Mesothelial cell of epicardium (in vitro differentiated cells): Measurements from ENCODE around the gene MICAL2. TPM values are rescaled to one million over a fixed set of nuclear protein-coding genes. Genes with fewer than 3 reads are reported as not detected.

Experiments used
- DNase-seq, 2 experiments: peaks; one replicate each; pipeline ENCODE4 v3.0.0; 2021; ENCODE audit warnings: low spot score in 2 of 2; ENCODE audit not compliant: unreplicated experiment in 2 of 2
- H3K27ac Mint-ChIP-seq: 2 replicates; pipeline ENCODE4 v1.8.0; 2021; ENCODE audit warnings: mixed read lengths
- H3K27me3 Mint-ChIP-seq: 2 replicates; pipeline ENCODE4 v1.8.0; 2021; ENCODE audit warnings: low read depth, mixed read lengths
- H3K36me3 Mint-ChIP-seq: 2 replicates; pipeline ENCODE4 v1.8.0; 2021; ENCODE audit warnings: mixed read lengths
- H3K4me1 Mint-ChIP-seq: 2 replicates; pipeline ENCODE4 v1.8.0; 2021; ENCODE audit warnings: mixed read lengths
- H3K4me3 Mint-ChIP-seq: 2 replicates; pipeline ENCODE4 v1.8.0; 2021; ENCODE audit warnings: mild to moderate bottlenecking, moderate library complexity, mixed read lengths
- H3K9me3 Mint-ChIP-seq: 2 replicates; pipeline ENCODE4 v1.8.0; 2021; ENCODE audit warnings: mixed read lengths
- total RNA-seq: library from RNA; stranded (reverse); gene quantifications from 3 replicates; pipeline ENCODE4 v1.2.1, GENCODE V29; 2021
- TF ChIP-seq, protein P1 (sequence below): fragments of 200-600 bp; sonication (generic); IDR thresholded peaks from one replicate; pipeline ENCODE4 v1.5.0; 2021; ENCODE audit warnings: antibody characterized with exemption; ENCODE audit not compliant: unreplicated experiment

MICAL2 gene
- total RNA-seq, 1 donor from 2014 or later, result 15.0 TPM

DNA sequence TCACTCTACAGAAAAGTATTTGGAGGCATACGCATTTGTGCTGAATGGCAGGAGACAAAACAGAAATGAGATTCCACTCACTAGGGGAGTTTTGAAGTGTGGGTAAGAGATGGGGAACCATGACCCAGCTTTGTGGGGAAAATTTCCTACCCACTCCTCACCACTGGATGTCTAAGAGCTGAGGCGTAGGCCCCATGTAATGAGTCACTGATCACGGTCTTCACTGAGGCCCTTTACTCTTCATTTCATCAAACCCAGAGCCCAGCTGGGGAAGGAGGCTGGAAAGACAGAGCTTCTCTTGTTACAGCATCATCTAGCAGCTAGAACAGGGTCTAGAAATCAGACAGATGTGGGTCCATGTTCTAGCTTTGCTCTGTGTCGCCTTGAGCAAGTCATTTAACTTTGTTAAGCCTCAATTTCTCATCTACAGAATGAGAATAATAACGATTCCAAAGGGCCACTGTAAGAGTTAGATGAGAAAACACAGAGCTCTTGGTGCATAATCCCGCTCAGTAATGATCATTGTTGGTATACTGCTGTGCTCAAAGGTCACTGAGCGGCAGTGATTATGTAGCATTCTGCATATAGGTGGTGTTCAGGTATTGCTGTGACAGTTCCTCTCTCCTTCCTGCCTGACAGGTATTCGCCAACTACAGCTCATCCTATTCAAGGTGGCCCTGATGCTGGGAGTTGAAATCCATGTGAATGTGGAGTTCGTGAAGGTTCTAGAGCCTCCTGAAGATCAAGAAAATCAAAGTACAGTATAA is 97.2 kb downstream of the MICAL2 start:
- peaks cover 11% of the 10 kb centered on the region for H3K4me1 Mint-ChIP-seq
- TF ChIP-seq, protein P1, sequence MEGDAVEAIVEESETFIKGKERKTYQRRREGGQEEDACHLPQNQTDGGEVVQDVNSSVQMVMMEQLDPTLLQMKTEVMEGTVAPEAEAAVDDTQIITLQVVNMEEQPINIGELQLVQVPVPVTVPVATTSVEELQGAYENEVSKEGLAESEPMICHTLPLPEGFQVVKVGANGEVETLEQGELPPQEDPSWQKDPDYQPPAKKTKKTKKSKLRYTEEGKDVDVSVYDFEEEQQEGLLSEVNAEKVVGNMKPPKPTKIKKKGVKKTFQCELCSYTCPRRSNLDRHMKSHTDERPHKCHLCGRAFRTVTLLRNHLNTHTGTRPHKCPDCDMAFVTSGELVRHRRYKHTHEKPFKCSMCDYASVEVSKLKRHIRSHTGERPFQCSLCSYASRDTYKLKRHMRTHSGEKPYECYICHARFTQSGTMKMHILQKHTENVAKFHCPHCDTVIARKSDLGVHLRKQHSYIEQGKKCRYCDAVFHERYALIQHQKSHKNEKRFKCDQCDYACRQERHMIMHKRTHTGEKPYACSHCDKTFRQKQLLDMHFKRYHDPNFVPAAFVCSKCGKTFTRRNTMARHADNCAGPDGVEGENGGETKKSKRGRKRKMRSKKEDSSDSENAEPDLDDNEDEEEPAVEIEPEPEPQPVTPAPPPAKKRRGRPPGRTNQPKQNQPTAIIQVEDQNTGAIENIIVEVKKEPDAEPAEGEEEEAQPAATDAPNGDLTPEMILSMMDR, result no peak
- H3K27me3 Mint-ChIP-seq, result no peaks in the 10 kb centered on the region
- peaks cover 10% of the 10 kb centered on the region for H3K9me3 Mint-ChIP-seq
- H3K27ac Mint-ChIP-seq, result no peak overlapping the region
- H3K4me3 Mint-ChIP-seq, result no peak overlapping the region
- no peaks in the 10 kb centered on the region for H3K36me3 Mint-ChIP-seq
- no peak for DNase-seq

DNA sequence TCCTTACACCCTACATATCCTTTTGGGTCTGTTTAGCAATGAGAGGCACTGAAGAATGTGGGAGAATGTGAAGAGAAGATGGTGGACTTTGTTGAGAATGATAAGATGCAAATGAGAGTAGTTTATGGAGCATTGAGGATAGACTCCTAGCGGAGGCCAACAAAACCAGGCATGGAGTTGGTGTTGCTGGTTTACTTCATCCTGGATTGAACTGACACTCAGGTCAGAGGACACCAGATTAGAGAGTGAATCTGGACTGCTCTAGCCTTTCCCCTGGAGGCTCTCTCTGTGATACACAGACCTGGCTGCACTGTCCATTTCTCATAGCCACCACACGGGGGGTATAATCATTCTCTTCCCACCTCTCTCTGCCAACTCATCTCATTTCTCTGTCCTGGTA is 98.7 kb downstream of the MICAL2 start:
- TF ChIP-seq, protein P1, result no peak
- H3K36me3 Mint-ChIP-seq, result no peaks in the 10 kb centered on the region
- peaks cover 11% of the 10 kb centered on the region for H3K4me1 Mint-ChIP-seq
- H3K4me3 Mint-ChIP-seq, result no peak overlapping the region
- no peak overlapping the region for H3K27ac Mint-ChIP-seq
- H3K27me3 Mint-ChIP-seq, result no peaks in the 10 kb centered on the region
- no peaks in the 10 kb centered on the region for H3K9me3 Mint-ChIP-seq
- DNase-seq, result no peak

DNA sequence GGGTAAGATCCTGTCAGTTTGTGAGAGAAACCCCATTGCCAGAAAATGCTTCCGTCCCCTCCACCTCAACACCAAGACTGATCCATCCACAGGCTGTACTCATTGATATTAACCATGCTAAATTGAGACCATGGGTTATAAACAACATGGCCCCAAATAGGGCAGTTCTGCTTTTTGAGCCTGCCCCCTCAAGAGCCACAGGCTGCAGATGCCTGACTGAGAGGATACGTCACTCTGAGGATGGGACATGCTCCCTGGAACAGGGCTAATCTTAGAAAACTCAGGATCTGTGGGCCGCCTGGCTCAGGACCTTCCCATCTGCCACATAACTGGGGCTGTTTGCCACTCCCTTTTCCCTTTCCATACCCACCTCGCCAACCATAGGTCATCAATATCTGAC is 99.8 kb downstream of the MICAL2 start:
- Mint-ChIP-seq H3K4me3 (no peak overlapping the region), H3K9me3 (no peaks in the 10 kb centered on the region), H3K27ac (no peak overlapping the region), H3K36me3 (no peaks in the 10 kb centered on the region), H3K4me1 (peaks cover 11% of the 10 kb centered on the region), H3K27me3 (no peaks in the 10 kb centered on the region)
- TF ChIP-seq, protein P1, result no peak
- DNase-seq, result no peak

DNA sequence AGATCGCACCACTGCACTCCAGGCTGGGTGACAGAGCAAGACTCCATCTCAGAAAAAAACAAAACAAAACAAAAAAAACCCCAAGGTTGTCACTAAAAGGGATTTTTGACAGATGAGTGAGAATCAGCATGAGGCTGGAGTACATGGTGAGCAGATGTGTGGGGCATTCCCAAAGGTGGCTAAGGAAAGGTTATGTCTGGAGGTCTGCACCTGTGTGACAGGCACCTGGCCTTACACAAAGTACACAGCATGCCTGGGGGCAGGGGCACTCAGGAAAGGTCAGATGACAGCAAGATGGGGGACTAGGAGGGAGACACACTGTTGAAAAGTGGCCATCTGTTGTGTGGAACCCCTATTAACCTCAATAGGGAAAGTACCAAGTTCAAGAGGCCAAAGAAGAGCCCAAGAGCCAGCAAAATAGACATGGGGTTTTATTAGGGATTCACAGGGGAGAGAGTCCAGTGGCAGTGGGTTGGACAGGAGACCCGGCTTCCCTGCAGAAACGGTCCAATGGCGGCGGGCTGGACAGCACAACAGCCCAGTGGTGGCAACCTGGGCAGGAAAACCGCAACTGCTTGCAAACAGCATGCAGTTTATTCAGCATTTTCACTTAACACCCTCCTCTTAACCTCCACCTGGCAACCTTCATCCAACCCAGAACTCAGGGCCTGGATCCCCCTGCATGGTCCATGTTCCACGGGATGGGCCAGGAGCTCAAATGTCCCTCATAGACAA is 101.1 kb downstream of the MICAL2 start:
- TF ChIP-seq, protein P1, result no peak
- Mint-ChIP-seq H3K27me3 (no peaks in the 10 kb centered on the region), H3K27ac (no peak overlapping the region), H3K9me3 (no peaks in the 10 kb centered on the region), H3K4me1 (peaks cover 13% of the 10 kb centered on the region), H3K4me3 (no peak overlapping the region), H3K36me3 (no peaks in the 10 kb centered on the region)
- no peak for DNase-seq

- no peaks in the 10 kb centered on the region for H3K27me3 Mint-ChIP-seq
- no peaks in the 10 kb centered on the region for H3K9me3 Mint-ChIP-seq
- H3K27ac Mint-ChIP-seq, result no peak overlapping the region
- H3K4me1 Mint-ChIP-seq, result peaks cover 20% of the 10 kb centered on the region
- no peak for DNase-seq
- TF ChIP-seq, protein P1, result no peak
- H3K4me3 Mint-ChIP-seq, result no peak overlapping the region
- H3K36me3 Mint-ChIP-seq, result no peaks in the 10 kb centered on the region
Measured at GRCh38 chr11:12212174-12212820, 101.9 kb downstream of the MICAL2 start.
